H1 (cell line): ENCODE results near the gene LPGAT1. TPM values are rescaled to one million over a fixed set of nuclear protein-coding genes. Genes with fewer than 3 reads are reported as not detected.

ENCODE experiments used
- CTCF ChIP-seq, 3 experiments: IDR thresholded peaks; 1 replicate in 2 of 3; 2 replicates in 1 of 3; pipeline versions ENCODE4 v1.5.1 to v1.6.1; 2011; ENCODE audit warnings: low read length in 3 of 3, mild to moderate bottlenecking in 3 of 3, inconsistent platforms in 2 of 3, low read depth in 1 of 3, moderate library complexity in 1 of 3; ENCODE audit not compliant: insufficient read depth in 1 of 3; ENCODE audit errors: control extremely low read depth in 1 of 3
- SAP30 ChIP-seq: fragments of 300-600 bp; sonication (generic); IDR thresholded peaks from 2 replicates; pipeline ENCODE4 v1.7.1; 2012; ENCODE audit warnings: low read length, moderate library complexity, mild to moderate bottlenecking, inconsistent platforms; ENCODE audit not compliant: insufficient read depth, insufficient replicate concordance
- SIX5 ChIP-seq: IDR thresholded peaks from 2 replicates; pipeline ENCODE4 v1.6.1; 2011; ENCODE audit warnings: mild to moderate bottlenecking, low read depth, low read length
- polyA plus RNA-seq, 7 experiments: library from polyadenylated mRNA; depleted of rRNA in 3 of 7; stranded (reverse) in 5 of 7; unstranded in 2 of 7; fragments of >200 nt in 5 of 7; fragments of 200-250 nt in 2 of 7; gene quantifications; 1 replicate in 5 of 7; 2 replicates in 1 of 7; 4 replicates in 1 of 7; pipeline versions ENCODE4 v1.2.1 to v1.2.3, GENCODE V29; 2011 to 2013; ENCODE audit warnings: missing spikeins in 2 of 7, mixed read lengths in 2 of 7
- total RNA-seq: library from RNA; stranded (reverse); fragmentation: NEBNext Ultra II Directional; extraction: Animal tissue kit (Norgen Biotek cat#: 25700); gene quantifications from 2 replicates; pipeline ENCODE4 v1.2.1, GENCODE V29; 2021

Gene LPGAT1
- total and polyA plus RNA-seq, 2 of the 8 experiments (the other 6 are each of a cell fraction or from before 2014, with no cell fraction given) = 2.3 to 13.5 TPM

GRCh38 chr1:211791979-211792378 lies 38.6 kb downstream of the LPGAT1 start (continued):
- no peak for TF ChIP-seq CTCF (IDR thresholded peaks at IDR 0.05; ENCODE audit: control extremely low read depth in 1 of 3, insufficient read depth in 1 of 3, low read depth in 1 of 3, low read length in 3 of 3)
- no peak for TF ChIP-seq SAP30
- no peak for TF ChIP-seq SIX5
